ENCODE data around the gene PEX5L. TPM values are rescaled to one million over a fixed set of nuclear protein-coding genes. Genes with fewer than 3 reads are reported as not detected.

Gene PEX5L
- total and polyA plus RNA-seq, 10 of the 15 experiments (the other 5 are each of a cell fraction or from before 2014, with no cell fraction given) = 0.11 to 17.0 (median 0.50) TPM

- TF ChIP-seq CBFB (IDR thresholded peaks at IDR 0.05; ENCODE audit: low read depth) = 0 out of 2 replicates have a peak, but pooled peaks have one; percentile 38
Observed at GRCh38 chr3:179853176-179853575, 183.6 kb downstream of the PEX5L start (continued).

- Histone ChIP-seq H3K4me3 (no peak overlapping the region), H3K79me2 (ENCODE audit: control insufficient read depth, insufficient read depth, low read length) (no peaks in the 10 kb centered on the region), H3K9me3 (replicated peaks; ENCODE audit: control insufficient read depth, insufficient read depth, low read length) (no peaks in the 10 kb centered on the region), H3K36me3 (ENCODE audit: control insufficient read depth in 2 of 2, insufficient read depth in 2 of 2, low read length in 1 of 2) (no peaks in the 10 kb centered on the region), H3K9ac (ENCODE audit: control insufficient read depth, insufficient read depth, low read length) (no peak overlapping the region), H3K4me1 (ENCODE audit: control insufficient read depth, insufficient read depth, low read length) (peaks cover 4% of the 10 kb centered on the region; the same call in 1 of the 2 replicates), H3K27me3 (replicated peaks in 1 of 2; ENCODE audit: control insufficient read depth in 2 of 2, insufficient read depth in 2 of 2, low read length in 1 of 2) (no peaks in the 10 kb centered on the region), H2AFZ (ENCODE audit: control insufficient read depth, low read depth, low read length) (no peak overlapping the region), H3K27ac (ENCODE audit: control insufficient read depth, insufficient read depth) (no peak overlapping the region), H4K20me1 (ENCODE audit: control insufficient read depth, insufficient read depth) (no peaks in the 10 kb centered on the region), H3K4me2 (ENCODE audit: control insufficient read depth, insufficient read depth) (no peak overlapping the region)
- 46% methylated on average over 5 of the region's 5 CpGs for whole genome bisulfite sequencing (ENCODE audit: insufficient coverage, insufficient replicate concordance, low lambda C conversion rate, missing lambda C conversion rate)
- CTCF ChIA-PET = interaction anchor here (1.1 to 3.5 kb wide), 8 partner anchors 21 to 743 kb away, joined by 3 to 18 read pairs (median 6); no protein-coding TSS in a partner anchor
- POLR2A ChIA-PET = interaction anchor here (1.0 kb wide), 1 partner anchor 30 kb away, joined by 6 read pairs; no protein-coding TSS in a partner anchor
- in situ Hi-C loops (cut with MboI) = no loop called here
- DNase-seq (ENCODE audit: low read depth, low spot score) = no peak
- FAIRE-seq = no peak
- RAD21 ChIA-PET (ENCODE audit: unreplicated experiment) = interaction anchor here (0.9 to 2.8 kb wide), 9 partner anchors 26 to 743 kb away, joined by 3 to 31 read pairs (median 4); no protein-coding TSS in a partner anchor
- SMC1A ChIA-PET (ENCODE audit: uncharacterized antibody, unreplicated experiment) = interaction anchor here (0.7 to 2.8 kb wide), 18 partner anchors 11 to 743 kb away, joined by 3 to 23 read pairs (median 4); no protein-coding TSS in a partner anchor
- intact Hi-C loops (cut with micrococcal nuclease; ENCODE audit: unreplicated experiment) = no loop called here
- peak; percentile 98 for ATAC-seq
- no TSS peak for BruUV-seq (replicated peaks)
- TF ChIP-seq CTCF (IDR thresholded peaks at IDR 0.05 in 2 of 3, conservative IDR thresholded peaks at IDR 0.05 in 1 of 3; ENCODE audit: control insufficient read depth in 2 of 3, extremely low read depth in 1 of 3, insufficient read depth in 1 of 3, low read depth in 3 of 3, low read length in 3 of 3) = peak in 2 of 3 experiments; percentile 12 to 19; a peak in 1 of 6 replicates
- no peak for TF ChIP-seq KDM1A (IDR thresholded peaks at IDR 0.05; ENCODE audit: borderline replicate concordance)
- TF ChIP-seq RAD21 (IDR thresholded peaks at IDR 0.05; ENCODE audit: insufficient read depth, low read depth, low read length) = peak; percentile 36; the same call in 1 of the 2 replicates
- peak; percentile 35; the same call in 1 of the 2 replicates for TF ChIP-seq SPI1 (IDR thresholded peaks at IDR 0.05; ENCODE audit: borderline replicate concordance, insufficient read depth, low read depth, low read length)
- TF ChIP-seq SMC3 (IDR thresholded peaks at IDR 0.05; ENCODE audit: borderline replicate concordance, low read length) = peak; percentile 17; the same call in 1 of the 2 replicates
- peak; percentile 86 for TF ChIP-seq ATF2 (IDR thresholded peaks at IDR 0.05; ENCODE audit: low read length)
- no peak for TF ChIP-seq IRF3 (IDR thresholded peaks at IDR 0.05)
- no peak for TF ChIP-seq SREBF2 (IDR thresholded peaks at IDR 0.05; ENCODE audit: low read length)
- peak; percentile 80 for TF ChIP-seq RUNX3 (IDR thresholded peaks at IDR 0.05; ENCODE audit: low read length)
- peak; percentile 47; the same call in 1 of the 2 replicates for TF ChIP-seq CREM (IDR thresholded peaks at IDR 0.05; ENCODE audit: low read depth)
- TF ChIP-seq PAX5 (IDR thresholded peaks at IDR 0.05; ENCODE audit: borderline replicate concordance, low read depth, low read length) = peak; percentile 81
- 0 out of 2 replicates have a peak, but pooled peaks have one; percentile 49 for TF ChIP-seq CBFB (IDR thresholded peaks at IDR 0.05; ENCODE audit: low read depth)
- no peak for TF ChIP-seq RCOR1 (conservative IDR thresholded peaks at IDR 0.05; ENCODE audit: low read depth, low read length)
- no peak for TF ChIP-seq ATF3 (IDR thresholded peaks at IDR 0.05; ENCODE audit: borderline replicate concordance, extremely low read depth, low read depth, low read length)
- TF ChIP-seq ATF7 (IDR thresholded peaks at IDR 0.05; ENCODE audit: low read depth) = peak; percentile 70
Observed at GRCh38 chr3:179852142-179852905, 184.4 kb downstream of the PEX5L start.
